Keratinocyte (primary cell): ENCODE results near the gene B3GNT9. TPM values are rescaled to one million over a fixed set of nuclear protein-coding genes. Genes with fewer than 3 reads are reported as not detected.
A peak's percentile ranks its signal among the peaks of the same experiment; 100 is the strongest.

Experiments used
- DNase-seq: peaks from one replicate; pipeline ENCODE4 v3.0.0-alpha.2; 2011; ENCODE audit warnings: low read depth, missing footprints, low spot score
- FAIRE-seq: peaks from 2 replicates; lab custom pipeline; 2011; peaks lifted over from hg19 to GRCh38; lab: Jason Lieb, UNC
- H2AFZ ChIP-seq: 2 replicates; pipeline ENCODE4 v1.6.0; 2012; ENCODE audit warnings: low read length, control low read depth, inconsistent platforms; ENCODE audit not compliant: control insufficient read depth
- H3K27ac ChIP-seq: 2 replicates; pipeline ENCODE4 v1.5.1; 2011; ENCODE audit warnings: low read length; ENCODE audit not compliant: control insufficient read depth, insufficient read depth
- H3K27me3 ChIP-seq: 3 replicates; pipeline ENCODE4 v1.6.0; 2011; ENCODE audit warnings: low read length; ENCODE audit not compliant: control insufficient read depth, insufficient read depth; ENCODE audit errors: extremely low read depth
- H3K36me3 ChIP-seq, 2 experiments: 2 replicates in 1 of 2; 3 replicates in 1 of 2; pipeline ENCODE4 v1.5.1; 2011; ENCODE audit warnings: low read length in 2 of 2, mild to moderate bottlenecking in 1 of 2; ENCODE audit not compliant: control insufficient read depth in 2 of 2, insufficient read depth in 2 of 2; ENCODE audit errors: extremely low read depth in 1 of 2
- H3K4me1 ChIP-seq: 3 replicates; pipeline ENCODE4 v1.5.1; 2011; ENCODE audit warnings: low read length; ENCODE audit not compliant: control insufficient read depth, insufficient read depth; ENCODE audit errors: extremely low read depth
- H3K4me2 ChIP-seq: 3 replicates; pipeline ENCODE4 v1.6.0; 2011; ENCODE audit warnings: low read depth, low read length; ENCODE audit not compliant: control insufficient read depth, insufficient read depth; ENCODE audit errors: extremely low read depth
- H3K4me3 ChIP-seq, 3 experiments: fragments of 200-600 bp in 1 of 3; sonication (generic) in 1 of 3; 2 replicates in 2 of 3; 3 replicates in 1 of 3; pipeline ENCODE4 v1.5.1; 2011 to 2016; ENCODE audit warnings: low read length in 3 of 3, mild to moderate bottlenecking in 3 of 3, control low read depth in 2 of 3, inconsistent platforms in 1 of 3, low read depth in 1 of 3, mixed read lengths in 1 of 3, mixed run types in 1 of 3, moderate library complexity in 1 of 3; ENCODE audit not compliant: control insufficient read depth in 2 of 3, insufficient read depth in 2 of 3; ENCODE audit errors: extremely low read depth in 1 of 3
- H3K79me2 ChIP-seq: 2 replicates; pipeline ENCODE4 v1.6.0; 2012; ENCODE audit warnings: low read length; ENCODE audit not compliant: control insufficient read depth, insufficient read depth
- H3K9ac ChIP-seq: 3 replicates; pipeline ENCODE4 v1.6.0; 2011; ENCODE audit warnings: low read length; ENCODE audit not compliant: control insufficient read depth, insufficient read depth; ENCODE audit errors: extremely low read depth
- H3K9me1 ChIP-seq: 3 replicates; pipeline ENCODE4 v1.6.0; 2011; ENCODE audit warnings: low read length; ENCODE audit not compliant: control insufficient read depth, insufficient read depth; ENCODE audit errors: extremely low read depth
- H3K9me3 ChIP-seq: 2 replicates; pipeline ENCODE4 v1.5.1; 2012; ENCODE audit warnings: low read depth, low read length; ENCODE audit not compliant: control insufficient read depth
- H4K20me1 ChIP-seq: 3 replicates; pipeline ENCODE4 v1.6.0; 2011; ENCODE audit warnings: low read length; ENCODE audit not compliant: control insufficient read depth, insufficient read depth; ENCODE audit errors: extremely low read depth
- CTCF ChIP-seq, 3 experiments: IDR thresholded peaks in 1 of 3; conservative IDR thresholded peaks in 1 of 3; optimal IDR thresholded peaks in 1 of 3; 2 replicates in 2 of 3; 3 replicates in 1 of 3; pipeline versions ENCODE3 to v1.5.1; 2011; ENCODE audit warnings: low read length in 3 of 3, mild to moderate bottlenecking in 3 of 3, moderate library complexity in 2 of 3, control low read depth in 1 of 3, inconsistent platforms in 1 of 3; ENCODE audit not compliant: insufficient read depth in 2 of 3; ENCODE audit errors: extremely low read depth in 1 of 3
- EZH2 ChIP-seq: IDR thresholded peaks from one replicate; pipeline ENCODE4 v1.6.1; 2012; ENCODE audit warnings: inconsistent platforms, mild to moderate bottlenecking, low read length, moderate library complexity
- dilution Hi-C: fragments of 300-500 bp; cut with MboI; formaldehyde crosslinking; loops from one replicate; pipeline ENCODE4 v1.7.0; 2020; ENCODE audit warnings: low sequenced_read_pairs; ENCODE audit not compliant: extremely low pct_ligation_motif_present
- polyA plus RNA-seq, 5 experiments: library from polyadenylated mRNA; depleted of rRNA in 3 of 5; stranded (reverse) in 3 of 5; stranded (forward) in 1 of 5; unstranded in 1 of 5; fragments of >200 nt; gene quantifications; 1 replicate in 1 of 5; 2 replicates in 3 of 5; 3 replicates in 1 of 5; pipeline versions ENCODE4 v1.2.1 to v1.2.3, GENCODE V29; 2011 to 2012; ENCODE audit warnings: missing spikeins in 2 of 5, low read depth in 1 of 5, low replicate concordance in 1 of 5

The B3GNT9 gene
- polyA plus RNA-seq, 1 donor (not counting 4 experiments of a cell fraction or from before 2014, with no cell fraction given), result 2.6 TPM

- TF ChIP-seq EZH2, result no peak
- TF ChIP-seq CTCF (optimal IDR thresholded peaks at IDR 0.05 in 1 of 3, IDR thresholded peaks at IDR 0.05 in 1 of 3, conservative IDR thresholded peaks at IDR 0.05 in 1 of 3; ENCODE audit: extremely low read depth in 1 of 3, insufficient read depth in 2 of 3, low read length in 3 of 3), result peak; percentile 79 to 94 (median 82)
- no peaks in the 10 kb centered on the region for H3K36me3 ChIP-seq
- dilution Hi-C loops, result no loop called here
- FAIRE-seq (peak; percentile 72), DNase-seq (peak; percentile 56)
- peaks cover 7% of the 10 kb centered on the region for H3K79me2 ChIP-seq
- H3K27ac ChIP-seq, result no peak overlapping the region
- no peak overlapping the region for H3K4me3 ChIP-seq
- H3K9ac ChIP-seq, result no peak overlapping the region
- H3K4me2 ChIP-seq, result peak overlapping the region; percentile 73
- peaks cover 25% of the 10 kb centered on the region for H3K4me1 ChIP-seq
- H3K9me1 ChIP-seq, result peaks cover 2% of the 10 kb centered on the region
- no peak overlapping the region for H2AFZ ChIP-seq
- H4K20me1 ChIP-seq, result no peaks in the 10 kb centered on the region
- H3K9me3 ChIP-seq, result no peaks in the 10 kb centered on the region
- H3K27me3 ChIP-seq, result no peaks in the 10 kb centered on the region
These were observed 34.3 kb upstream of the B3GNT9 start for GRCh38 chr16:67184995-67185650.

- Histone ChIP-seq H3K4me3 (peak overlapping the region; percentile 81 to 86 (median 82)), H3K9ac (peak overlapping the region; percentile 86), H3K27ac (no peak overlapping the region), H3K9me3 (no peaks in the 10 kb centered on the region), H3K4me2 (peak overlapping the region; percentile 73), H3K27me3 (no peaks in the 10 kb centered on the region), H3K9me1 (peaks cover 2% of the 10 kb centered on the region), H3K36me3 (peaks cover 0 to 3% of the 10 kb centered on the region in 2 experiments), H4K20me1 (no peaks in the 10 kb centered on the region), H3K4me1 (peaks cover 28% of the 10 kb centered on the region), H2AFZ (peak overlapping the region; percentile 87), H3K79me2 (peaks cover 7% of the 10 kb centered on the region)
- FAIRE-seq, result no peak
- no peak for DNase-seq
- TF ChIP-seq EZH2 (no peak), CTCF (optimal IDR thresholded peaks at IDR 0.05 in 1 of 3, IDR thresholded peaks at IDR 0.05 in 1 of 3, conservative IDR thresholded peaks at IDR 0.05 in 1 of 3; ENCODE audit: extremely low read depth in 1 of 3, insufficient read depth in 2 of 3, low read length in 3 of 3) (no peak)
- dilution Hi-C loops, result no loop called here
These were observed 33.7 kb upstream of the B3GNT9 start for GRCh38 chr16:67184453-67184994.
